ENCODE data around the gene CCDC28B. TPM values are rescaled to one million over a fixed set of nuclear protein-coding genes. Genes with fewer than 3 reads are reported as not detected.

CCDC28B gene
- total RNA-seq, 1 experiment from 2014 or later = 10.8 TPM

- Histone ChIP-seq H3K27me3 (ENCODE audit: control insufficient read depth, insufficient read depth, low read length) (no peaks in the 10 kb centered on the region), H3K27ac (ENCODE audit: low read length) (peak overlapping the region; percentile 98), H3K36me3 (ENCODE audit: control insufficient read depth, insufficient read depth, low read length) (peaks cover 11% of the 10 kb centered on the region), H3K9me3 (ENCODE audit: control insufficient read depth, insufficient read depth, low read depth, low read length) (no peaks in the 10 kb centered on the region), H3K4me1 (ENCODE audit: control insufficient read depth, insufficient read depth, low read length) (peaks cover 19% of the 10 kb centered on the region), H3K4me3 (ENCODE audit: low read depth in 2 of 2, low read length in 2 of 2) (peak overlapping the region; percentile 95 to 99)
- POLR2A ChIA-PET = no interaction called here
- no peak for ATAC-seq
- intact Hi-C loops (cut with micrococcal nuclease; ENCODE audit: unreplicated experiment) = loop anchor here (1.0 kb wide), 1 partner anchor 95 kb away; no protein-coding TSS in a partner anchor
- TF ChIP-seq TCF7L2 (IDR thresholded peaks at IDR 0.05; ENCODE audit: low read depth, low read length) (no peak), SIN3A (IDR thresholded peaks at IDR 0.05; ENCODE audit: borderline replicate concordance, insufficient read depth, low read depth, low read length) (no peak), REST (IDR thresholded peaks at IDR 0.05; ENCODE audit: insufficient read depth in 1 of 2, low read depth in 2 of 2, low read length in 1 of 2) (no peak), POLR2AphosphoS5 (IDR thresholded peaks at IDR 0.05; ENCODE audit: low read depth, low read length) (no peak)
- TF ChIP-seq, protein P1, sequence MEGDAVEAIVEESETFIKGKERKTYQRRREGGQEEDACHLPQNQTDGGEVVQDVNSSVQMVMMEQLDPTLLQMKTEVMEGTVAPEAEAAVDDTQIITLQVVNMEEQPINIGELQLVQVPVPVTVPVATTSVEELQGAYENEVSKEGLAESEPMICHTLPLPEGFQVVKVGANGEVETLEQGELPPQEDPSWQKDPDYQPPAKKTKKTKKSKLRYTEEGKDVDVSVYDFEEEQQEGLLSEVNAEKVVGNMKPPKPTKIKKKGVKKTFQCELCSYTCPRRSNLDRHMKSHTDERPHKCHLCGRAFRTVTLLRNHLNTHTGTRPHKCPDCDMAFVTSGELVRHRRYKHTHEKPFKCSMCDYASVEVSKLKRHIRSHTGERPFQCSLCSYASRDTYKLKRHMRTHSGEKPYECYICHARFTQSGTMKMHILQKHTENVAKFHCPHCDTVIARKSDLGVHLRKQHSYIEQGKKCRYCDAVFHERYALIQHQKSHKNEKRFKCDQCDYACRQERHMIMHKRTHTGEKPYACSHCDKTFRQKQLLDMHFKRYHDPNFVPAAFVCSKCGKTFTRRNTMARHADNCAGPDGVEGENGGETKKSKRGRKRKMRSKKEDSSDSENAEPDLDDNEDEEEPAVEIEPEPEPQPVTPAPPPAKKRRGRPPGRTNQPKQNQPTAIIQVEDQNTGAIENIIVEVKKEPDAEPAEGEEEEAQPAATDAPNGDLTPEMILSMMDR (IDR thresholded peaks at IDR 0.05) = no peak
- in situ Hi-C loops (cut with HindIII; ENCODE audit: low pct_unique_long_range_greater_than_20kb, low sequenced_read_pairs) = no loop called here
- DNase-seq (ENCODE audit: low read depth, low spot score) = no peak
- no TSS peak for BruUV-seq (replicated peaks)
- CTCF ChIA-PET = interaction anchor here (0.5 kb wide), 1 partner anchor 17 kb away, joined by 3 read pairs; no protein-coding TSS in a partner anchor
Measured at GRCh38 chr1:32220746-32221580, 20.6 kb downstream of the CCDC28B start.

- H3K9me3 ChIP-seq (ENCODE audit: control insufficient read depth, insufficient read depth, low read depth, low read length) = no peaks in the 10 kb centered on the region
- intact Hi-C loops (cut with micrococcal nuclease; ENCODE audit: unreplicated experiment) = loop anchor here (1.0 kb wide), 1 partner anchor 95 kb away; no protein-coding TSS in a partner anchor
- DNase-seq (ENCODE audit: low read depth, low spot score) (no peak), ATAC-seq (no peak)
- peak overlapping the region; percentile 98 for H3K27ac ChIP-seq (ENCODE audit: low read length)
- CTCF ChIA-PET = no interaction called here
- H3K27me3 ChIP-seq (ENCODE audit: control insufficient read depth, insufficient read depth, low read length) = no peaks in the 10 kb centered on the region
- in situ Hi-C loops (cut with HindIII; ENCODE audit: low pct_unique_long_range_greater_than_20kb, low sequenced_read_pairs) = no loop called here
- no peak for TF ChIP-seq POLR2AphosphoS5 (IDR thresholded peaks at IDR 0.05; ENCODE audit: low read depth, low read length)
- TF ChIP-seq, protein P1 (IDR thresholded peaks at IDR 0.05) = no peak
- TF ChIP-seq REST (IDR thresholded peaks at IDR 0.05; ENCODE audit: insufficient read depth in 1 of 2, low read depth in 2 of 2, low read length in 1 of 2) = no peak
- TF ChIP-seq TCF7L2 (IDR thresholded peaks at IDR 0.05; ENCODE audit: low read depth, low read length) = no peak
- no peak for TF ChIP-seq SIN3A (IDR thresholded peaks at IDR 0.05; ENCODE audit: borderline replicate concordance, insufficient read depth, low read depth, low read length)
- POLR2A ChIA-PET = interaction anchor here (0.6 to 0.7 kb wide), 2 partner anchors 75 to 173 kb away, joined by 3 to 8 read pairs; partner anchors contain the start of gene BSDC1
- H3K36me3 ChIP-seq (ENCODE audit: control insufficient read depth, insufficient read depth, low read length) = peaks cover 15% of the 10 kb centered on the region
- peaks cover 19% of the 10 kb centered on the region for H3K4me1 ChIP-seq (ENCODE audit: control insufficient read depth, insufficient read depth, low read length)
- peak overlapping the region; percentile 95 to 99 for H3K4me3 ChIP-seq (ENCODE audit: low read depth in 2 of 2, low read length in 2 of 2)
- BruUV-seq (replicated peaks) = no TSS peak
Measured at GRCh38 chr1:32221581-32221979, 21.2 kb downstream of the CCDC28B start.
